Liver (tissue), 9 donors: Measurements from ENCODE around the gene CHRNG. TPM values are rescaled to one million over a fixed set of nuclear protein-coding genes. Genes with fewer than 3 reads are reported as not detected.

Source experiments
- DNase-seq: peaks from one replicate; pipeline ENCODE4 v3.0.0-alpha.2; 2017; ENCODE audit warnings: low spot score
- H3K27ac ChIP-seq, 2 donors: one replicate each; pipeline ENCODE4 v1.7.0; 2013; ENCODE audit warnings: inconsistent platforms in 2 of 2, low read length in 2 of 2, control low read depth in 1 of 2, low read depth in 1 of 2, mild to moderate bottlenecking in 1 of 2
- H3K27me3 ChIP-seq, 4 donors: one replicate each; pipeline versions ENCODE4 v1.6.1 to v1.7.0; 2013; ENCODE audit warnings: low read length in 3 of 4, inconsistent platforms in 1 of 4, mild to moderate bottlenecking in 1 of 4, moderate library complexity in 1 of 4; ENCODE audit not compliant: control insufficient read depth in 4 of 4, insufficient read depth in 4 of 4
- H3K36me3 ChIP-seq, 4 donors: one replicate each; pipeline versions ENCODE4 v1.6.1 to v1.7.0; 2013; ENCODE audit warnings: low read length in 3 of 4, mild to moderate bottlenecking in 3 of 4, low read depth in 1 of 4, moderate library complexity in 1 of 4; ENCODE audit not compliant: control insufficient read depth in 4 of 4, insufficient read depth in 3 of 4
- H3K4me1 ChIP-seq, 4 donors: one replicate each; pipeline versions ENCODE4 v1.6.1 to v1.7.0; 2013; ENCODE audit warnings: low read length in 3 of 4, mild to moderate bottlenecking in 3 of 4, moderate library complexity in 1 of 4; ENCODE audit not compliant: control insufficient read depth in 4 of 4, insufficient read depth in 4 of 4
- H3K4me3 ChIP-seq, 3 donors: one replicate each; pipeline versions ENCODE4 v1.6.1 to v1.7.0; 2013; ENCODE audit warnings: low read length in 3 of 3, control low read depth in 1 of 3, low read depth in 1 of 3, mild to moderate bottlenecking in 1 of 3
- H3K9ac ChIP-seq, 2 donors: one replicate each; pipeline ENCODE4 v1.7.0; 2013; ENCODE audit warnings: low read length in 2 of 2, mild to moderate bottlenecking in 2 of 2, moderate library complexity in 2 of 2, control low read depth in 1 of 2, low read depth in 1 of 2
- H3K9me3 ChIP-seq, 4 donors: one replicate each; pipeline versions ENCODE4 v1.6.1 to v1.7.0; 2013; ENCODE audit warnings: low read length in 3 of 4; ENCODE audit not compliant: control insufficient read depth in 4 of 4
- ATF3 ChIP-seq: IDR thresholded peaks from 2 replicates; pipeline ENCODE4 v1.6.1; 2016; ENCODE audit warnings: antibody characterized with exemption
- CTCF ChIP-seq: fragments of 150-350 bp; IDR thresholded peaks from 2 replicates; pipeline ENCODE4 v1.5.1; 2017; ENCODE audit warnings: improper control_type of control experiment, low read depth, low read length; ENCODE audit not compliant: missing input control
- EGR1 ChIP-seq, 2 donors: IDR thresholded peaks; 2 replicates each; pipeline ENCODE4 v1.6.1; 2016 to 2018; ENCODE audit warnings: antibody characterized with exemption in 2 of 2, low read depth in 2 of 2
- FOXA1 ChIP-seq: IDR thresholded peaks from 2 replicates; pipeline ENCODE4 v1.6.1; 2016; ENCODE audit warnings: antibody characterized with exemption
- GABPA ChIP-seq, 2 donors: IDR thresholded peaks in 1 of 2; conservative IDR thresholded peaks in 1 of 2; 2 replicates each; pipeline ENCODE4 v1.6.1; 2016; ENCODE audit warnings: antibody characterized with exemption in 2 of 2, mild to moderate bottlenecking in 1 of 2, moderate library complexity in 1 of 2
- HNF4A ChIP-seq, 2 donors: conservative IDR thresholded peaks; 2 replicates each; pipeline ENCODE4 v1.6.1; 2016; ENCODE audit warnings: antibody characterized with exemption in 2 of 2, mild to moderate bottlenecking in 2 of 2
- HNF4G ChIP-seq: IDR thresholded peaks from 2 replicates; pipeline ENCODE4 v1.6.1; 2016; ENCODE audit warnings: antibody characterized with exemption
- MAX ChIP-seq: IDR thresholded peaks from 2 replicates; pipeline ENCODE4 v1.6.1; 2016; ENCODE audit warnings: antibody characterized with exemption
- NR2F2 ChIP-seq: IDR thresholded peaks from 2 replicates; pipeline ENCODE4 v1.6.1; 2016; ENCODE audit warnings: antibody characterized with exemption
- RAD21 ChIP-seq, 2 donors: IDR thresholded peaks; 2 replicates each; pipeline ENCODE4 v1.6.1; 2016; ENCODE audit warnings: antibody characterized with exemption in 2 of 2, mild to moderate bottlenecking in 2 of 2
- REST ChIP-seq: IDR thresholded peaks from 2 replicates; pipeline ENCODE4 v1.6.1; 2016; ENCODE audit warnings: antibody characterized with exemption, mild to moderate bottlenecking
- RXRA ChIP-seq, 2 donors: IDR thresholded peaks; 2 replicates each; pipeline ENCODE4 v1.6.1; 2017 to 2018; ENCODE audit warnings: antibody characterized with exemption in 2 of 2, mild to moderate bottlenecking in 1 of 2
- TAF1 ChIP-seq: conservative IDR thresholded peaks from 2 replicates; pipeline ENCODE4 v1.6.1; 2016; ENCODE audit warnings: antibody characterized with exemption, mild to moderate bottlenecking
- YY1 ChIP-seq: IDR thresholded peaks from 2 replicates; pipeline ENCODE4 v1.6.1; 2016; ENCODE audit warnings: antibody characterized with exemption, mild to moderate bottlenecking
- WGBS: extraction: QIAGEN DNeasy Blood & Tissue Kit; methylation state at CpG from one replicate; pipeline ENCODE4 v1.1.7; 2013; 5-methylcytosine and 5-hydroxymethylcytosine counted together
- polyA plus RNA-seq, 2 donors: library from polyadenylated mRNA; stranded (reverse) in 1 of 2; unstranded in 1 of 2; fragments of 200-250 nt in 1 of 2; fragments of >200 nt in 1 of 2; fragmentation: Nextera tagmentation in 1 of 2; extraction: Ambion mirVana in 1 of 2; gene quantifications; one replicate each; pipeline versions ENCODE4 v1.2.1 to v1.2.3, GENCODE V29; 2013 to 2015
- total RNA-seq, 2 donors: library from RNA; depleted of rRNA; stranded (reverse); fragments of >200 nt; gene quantifications; one replicate each; pipeline ENCODE4 v1.2.3, GENCODE V29; 2014
- donor health status: healthy.
- donor health status: healthy.
- donor health status: healthy.
- donor health status: healthy.
- donor health status: healthy.

Gene CHRNG
- total and polyA plus RNA-seq, 4 donors: not detected

GRCh38 chr2:232577841-232578240 lies 38.3 kb downstream of the CHRNG start:
- H3K4me1 ChIP-seq: peaks cover 8 to 65% (median 49%) of the 10 kb centered on the region in 4 donors
- TF ChIP-seq CTCF: no peak
- TF ChIP-seq EGR1 (IDR thresholded peaks at IDR 0.05; ENCODE audit: low read depth in 2 of 2): no peak
- no peak for TF ChIP-seq YY1
- no peak for TF ChIP-seq GABPA (IDR thresholded peaks at IDR 0.05 in 1 of 2, conservative IDR thresholded peaks at IDR 0.05 in 1 of 2)
- no peak for TF ChIP-seq RAD21 (IDR thresholded peaks at IDR 0.05)
- TF ChIP-seq FOXA1: no peak
- no peak for TF ChIP-seq ATF3
- H3K36me3 ChIP-seq: peaks cover 0 to 6% (median 3%) of the 10 kb centered on the region in 4 donors
- no peak overlapping the region for H3K4me3 ChIP-seq
- no peak for DNase-seq
- H3K9me3 ChIP-seq: no peaks in the 10 kb centered on the region
- no peak overlapping the region for H3K9ac ChIP-seq
- H3K27me3 ChIP-seq: no peaks in the 10 kb centered on the region
- H3K27ac ChIP-seq: no peak overlapping the region
- whole genome bisulfite sequencing: 93% methylated on average over 2 of the region's 2 CpGs

GRCh38 chr2:232578626-232579025 lies 39.1 kb downstream of the CHRNG start:
- H3K9ac ChIP-seq: no peak overlapping the region
- H3K27me3 ChIP-seq: no peaks in the 10 kb centered on the region
- no peak overlapping the region for H3K4me3 ChIP-seq
- peaks cover 7 to 58% (median 43%) of the 10 kb centered on the region in 4 donors for H3K4me1 ChIP-seq
- no peak for DNase-seq
- H3K9me3 ChIP-seq: no peaks in the 10 kb centered on the region
- H3K27ac ChIP-seq: no peak overlapping the region
- TF ChIP-seq HNF4G (no peak), NR2F2 (no peak), GABPA (IDR thresholded peaks at IDR 0.05 in 1 of 2, conservative IDR thresholded peaks at IDR 0.05 in 1 of 2) (no peak), REST (no peak), FOXA1 (no peak), TAF1 (no peak)
- 67% methylated on average over 2 of the region's 2 CpGs for WGBS
- peaks cover 0 to 7% (median 4%) of the 10 kb centered on the region in 4 donors for H3K36me3 ChIP-seq

- Histone ChIP-seq H3K27ac (peak overlapping the region; percentile 36 to 51), H3K4me3 (peak overlapping the region in 1 of 3 donors; percentile 22)
- TF ChIP-seq REST (no peak), MAX (peak; percentile 50), RAD21 (IDR thresholded peaks at IDR 0.05) (peak in 1 of 2 donors; percentile 24), YY1 (peak; percentile 45), NR2F2 (no peak), HNF4A (conservative IDR thresholded peaks at IDR 0.05) (peak in 1 of 2 donors; percentile 4), RXRA (IDR thresholded peaks at IDR 0.05) (peak; percentile 15 to 60), ATF3 (no peak)
Observed at GRCh38 chr2:232580648-232580981, 41.1 kb downstream of the CHRNG start.

More at GRCh38 chr2:232580648-232580981, 41.1 kb downstream of the CHRNG start:
- 34% methylated on average over 6 of the region's 6 CpGs for WGBS
- Histone ChIP-seq H3K9ac (no peak overlapping the region), H3K36me3 (peaks cover 0 to 7% (median 4%) of the 10 kb centered on the region in 4 donors), H3K4me1 (peaks cover 0 to 40% (median 26%) of the 10 kb centered on the region in 4 donors), H3K9me3 (no peaks in the 10 kb centered on the region), H3K27me3 (no peaks in the 10 kb centered on the region)
- DNase-seq: no peak
